Lung (tissue), 12 donors: Measurements from ENCODE around the gene KCNG2. TPM values are rescaled to one million over a fixed set of nuclear protein-coding genes. Genes with fewer than 3 reads are reported as not detected.

ENCODE experiments used
- ATAC-seq: fragments of 200-7000 bp; cut with Tn5 transposase; one replicate; pipeline ENCODE4 v1.9.1; 2020; ENCODE audit warnings: moderate number of reproducible peaks; ENCODE audit not compliant: insufficient read depth, low FRiP score
- DNase-seq, 3 donors: peaks; one replicate each; pipeline ENCODE4 v3.0.0-alpha.2; 2013 to 2017
- H3K27ac ChIP-seq, 2 donors: one replicate each; pipeline ENCODE4 v1.5.1; 2013; ENCODE audit warnings: mild to moderate bottlenecking in 2 of 2, moderate library complexity in 2 of 2, control low read depth in 1 of 2, inconsistent platforms in 1 of 2, low read depth in 1 of 2, low read length in 1 of 2
- H3K27me3 ChIP-seq, 3 donors: one replicate each; pipeline ENCODE4 v1.5.1; 2013; ENCODE audit warnings: low read length in 2 of 3; ENCODE audit not compliant: control insufficient read depth in 3 of 3, insufficient read depth in 3 of 3
- H3K36me3 ChIP-seq, 4 donors: one replicate each; pipeline ENCODE4 v1.5.1; 2013; ENCODE audit warnings: low read length in 4 of 4, mild to moderate bottlenecking in 1 of 4, moderate library complexity in 1 of 4; ENCODE audit not compliant: control insufficient read depth in 4 of 4, insufficient read depth in 4 of 4
- H3K4me1 ChIP-seq, 5 donors: one replicate each; pipeline ENCODE4 v1.5.1; 2013; ENCODE audit warnings: low read length in 5 of 5, mild to moderate bottlenecking in 2 of 5, moderate library complexity in 1 of 5; ENCODE audit not compliant: control insufficient read depth in 5 of 5, insufficient read depth in 5 of 5
- H3K4me3 ChIP-seq: one replicate; pipeline ENCODE4 v1.5.1; 2013; ENCODE audit warnings: mild to moderate bottlenecking, control low read depth, moderate library complexity
- H3K9ac ChIP-seq, 2 donors: one replicate each; pipeline ENCODE4 v1.5.1; 2013; ENCODE audit warnings: low read length in 2 of 2, control low read depth in 1 of 2; ENCODE audit not compliant: insufficient read depth in 1 of 2
- H3K9me3 ChIP-seq, 4 donors: one replicate each; pipeline ENCODE4 v1.5.1; 2013; ENCODE audit warnings: low read length in 3 of 4, mild to moderate bottlenecking in 1 of 4, moderate library complexity in 1 of 4; ENCODE audit not compliant: control insufficient read depth in 4 of 4, insufficient read depth in 3 of 4
- CTCF ChIP-seq: IDR thresholded peaks from 2 replicates; pipeline ENCODE4 v1.5.1; 2012; ENCODE audit warnings: mild to moderate bottlenecking; ENCODE audit errors: control extremely low read depth, extremely low read depth
- whole genome bisulfite sequencing, 2 donors: extraction: QIAGEN DNeasy Blood & Tissue Kit; methylation state at CpG; one replicate each; pipeline ENCODE4 v1.1.7; 2013; 5-methylcytosine and 5-hydroxymethylcytosine counted together
- polyA plus RNA-seq, 2 donors: library from polyadenylated mRNA; stranded (reverse); fragments of 200-250 nt; gene quantifications; one replicate each; pipeline ENCODE4 v1.2.1, GENCODE V29; 2013
- total RNA-seq, 2 donors: library from RNA; depleted of rRNA in 1 of 2; stranded (reverse); fragments of >200 nt in 1 of 2; gene quantifications; one replicate each; pipeline ENCODE4 v1.2.1, GENCODE V29; 2014 to 2021
- donor health status: control.
- donor health status: control.
- donor health status: Bipolar disorder and iron deficiency.
- donor health status: healthy.
- donor health status: DM: yes; HTN: yes; CAD: no.

Gene KCNG2
- total and polyA plus RNA-seq, 4 donors: 0.16 to 1.8 (median 1.2) TPM

- DNase-seq (no peak), ATAC-seq (no peak)
- H3K9ac ChIP-seq: no peak overlapping the region
- peaks cover 0 to 2% (median 0%) of the 10 kb centered on the region in 4 donors for H3K9me3 ChIP-seq
- no peaks in the 10 kb centered on the region for H3K27me3 ChIP-seq
- no peak overlapping the region for H3K4me3 ChIP-seq
- 97 to 99% methylated on average over 24 of the region's 24 CpGs for WGBS, 2 donors
- no peaks in the 10 kb centered on the region for H3K4me1 ChIP-seq
- TF ChIP-seq CTCF: no peak
- H3K36me3 ChIP-seq: peaks cover 0 to 56% (median 25%) of the 10 kb centered on the region in 4 donors
- H3K27ac ChIP-seq: no peak overlapping the region
These were observed 118.9 kb downstream of the KCNG2 start for GRCh38 chr18:79916546-79917168.

GRCh38 chr18:79917169-79917852, 119.6 kb downstream of the KCNG2 start:
- H3K27ac ChIP-seq: no peak overlapping the region
- no peaks in the 10 kb centered on the region for H3K27me3 ChIP-seq
- H3K4me1 ChIP-seq: no peaks in the 10 kb centered on the region
- DNase-seq: no peak
- no peak overlapping the region for H3K4me3 ChIP-seq
- ATAC-seq: no peak
- H3K9ac ChIP-seq: no peak overlapping the region
- TF ChIP-seq CTCF: no peak
- WGBS, 2 donors: 95 to 99% methylated on average over 28 of the region's 28 CpGs
- H3K36me3 ChIP-seq: peaks cover 0 to 56% (median 25%) of the 10 kb centered on the region in 4 donors
- peaks cover 0 to 2% (median 0%) of the 10 kb centered on the region in 4 donors for H3K9me3 ChIP-seq

GRCh38 chr18:79917853-79918614, 120.3 kb downstream of the KCNG2 start:
- DNase-seq (no peak), ATAC-seq (no peak)
- H3K4me1 ChIP-seq: peaks cover 0 to 2% (median 0%) of the 10 kb centered on the region in 5 donors
- no peak overlapping the region for H3K27ac ChIP-seq
- H3K9ac ChIP-seq: no peak overlapping the region
- peaks cover 0 to 2% (median 0%) of the 10 kb centered on the region in 4 donors for H3K9me3 ChIP-seq
- H3K4me3 ChIP-seq: no peak overlapping the region
- H3K27me3 ChIP-seq: no peaks in the 10 kb centered on the region
- peaks cover 0 to 57% (median 26%) of the 10 kb centered on the region in 4 donors for H3K36me3 ChIP-seq
- WGBS, 2 donors: 97% methylated on average over 25 of the region's 25 CpGs
- TF ChIP-seq CTCF: no peak
